ENCODE results near the gene EDC3. TPM values are rescaled to one million over a fixed set of nuclear protein-coding genes. Genes with fewer than 3 reads are reported as not detected.

The EDC3 gene
- total and polyA plus RNA-seq, 7 experiments from 2014 or later, result 25.3 to 45.3 (median 34.2) TPM

- CTCF ChIA-PET, result interaction anchor here (0.7 to 0.9 kb wide), 2 partner anchors 30 to 277 kb away, joined by 3 to 4 read pairs; no protein-coding TSS in a partner anchor
- Mint-ChIP-seq H3K36me3 (peaks cover 10 to 46% (median 19%) of the 10 kb centered on the region in 5 donors), H3K4me3 (no peak overlapping the region), H3K27me3 (no peaks in the 10 kb centered on the region), H3K9me3 (peaks cover 0 to 2% (median 0%) of the 10 kb centered on the region in 11 donors), H3K27ac (no peak overlapping the region), H3K4me1 (peaks cover 0 to 30% (median 23%) of the 10 kb centered on the region in 7 donors)
- ATAC-seq, result no peak
- no peak for DNase-seq
- Histone ChIP-seq H3K27me3 (ENCODE audit: control insufficient read depth in 2 of 2, insufficient read depth in 2 of 2, low read length in 2 of 2) (no peaks in the 10 kb centered on the region), H3K27ac (ENCODE audit: low read depth, low read length) (no peak overlapping the region), H3K4me3 (ENCODE audit: low read length) (no peak overlapping the region), H3K36me3 (ENCODE audit: control insufficient read depth in 2 of 3, insufficient read depth in 3 of 3, low read length in 3 of 3) (peaks cover 8 to 36% (median 8%) of the 10 kb centered on the region in 3 experiments), H3K4me1 (ENCODE audit: control insufficient read depth in 2 of 2, insufficient read depth in 2 of 2, low read length in 2 of 2) (no peaks in the 10 kb centered on the region), H3K9me3 (ENCODE audit: control insufficient read depth in 2 of 3, low read length in 3 of 3) (no peaks in the 10 kb centered on the region)
- intact Hi-C loops (cut with micrococcal nuclease), result no loop called here
- POLR2A ChIA-PET, result interaction anchor here (0.7 kb wide), 1 partner anchor 54 kb away, joined by 5 read pairs; no protein-coding TSS in a partner anchor
Measured at GRCh38 chr15:74669627-74670026, 26.2 kb downstream of the EDC3 start.

GRCh38 chr15:74667975-74668374 lies 27.8 kb downstream of the EDC3 start:
- no peak overlapping the region for H3K27ac Mint-ChIP-seq
- no peaks in the 10 kb centered on the region for H3K9me3 Mint-ChIP-seq
- DNase-seq (no peak), ATAC-seq (no peak)
- POLR2A ChIA-PET, result no interaction called here
- peaks cover 0 to 42% (median 27%) of the 10 kb centered on the region in 7 donors for H3K4me1 Mint-ChIP-seq
- H3K27me3 Mint-ChIP-seq, result no peaks in the 10 kb centered on the region
- no peaks in the 10 kb centered on the region for H3K4me1 ChIP-seq (ENCODE audit: control insufficient read depth in 2 of 2, insufficient read depth in 2 of 2, low read length in 2 of 2)
- no peak overlapping the region for H3K4me3 ChIP-seq (ENCODE audit: low read length)
- CTCF ChIA-PET, result no interaction called here
- peaks cover 8 to 21% (median 8%) of the 10 kb centered on the region in 3 experiments for H3K36me3 ChIP-seq (ENCODE audit: control insufficient read depth in 2 of 3, insufficient read depth in 3 of 3, low read length in 3 of 3)
- H3K27ac ChIP-seq (ENCODE audit: low read depth, low read length), result no peak overlapping the region
- no peaks in the 10 kb centered on the region for H3K27me3 ChIP-seq (ENCODE audit: control insufficient read depth in 2 of 2, insufficient read depth in 2 of 2, low read length in 2 of 2)
- H3K36me3 Mint-ChIP-seq, result peaks cover 3 to 30% (median 11%) of the 10 kb centered on the region in 5 donors
- intact Hi-C loops (cut with micrococcal nuclease), result no loop called here
- no peak overlapping the region for H3K4me3 Mint-ChIP-seq
- H3K9me3 ChIP-seq (ENCODE audit: control insufficient read depth in 2 of 3, low read length in 3 of 3), result no peaks in the 10 kb centered on the region

- Mint-ChIP-seq H3K9me3 (no peaks in the 10 kb centered on the region), H3K27me3 (no peaks in the 10 kb centered on the region), H3K36me3 (peaks cover 0 to 26% (median 7%) of the 10 kb centered on the region in 5 donors), H3K4me1 (peaks cover 0 to 53% (median 35%) of the 10 kb centered on the region in 7 donors), H3K27ac (peak overlapping the region in 4 of 9 donors; percentile 9 to 72 (median 47)), H3K4me3 (no peak overlapping the region)
- no peak overlapping the region for H3K27ac ChIP-seq (ENCODE audit: low read depth, low read length)
- ATAC-seq (no peak), DNase-seq (no peak)
- intact Hi-C loops (cut with micrococcal nuclease), result no loop called here
- ChIA-PET POLR2A (no interaction called here), CTCF (interaction anchor here (0.6 to 0.9 kb wide), 2 partner anchors 13 to 539 kb away, joined by 3 read pairs; no protein-coding TSS in a partner anchor)
- no peaks in the 10 kb centered on the region for H3K27me3 ChIP-seq (ENCODE audit: control insufficient read depth in 2 of 2, insufficient read depth in 2 of 2, low read length in 2 of 2)
- no peaks in the 10 kb centered on the region for H3K9me3 ChIP-seq (ENCODE audit: control insufficient read depth in 2 of 3, low read length in 3 of 3)
- no peaks in the 10 kb centered on the region for H3K4me1 ChIP-seq (ENCODE audit: control insufficient read depth in 2 of 2, insufficient read depth in 2 of 2, low read length in 2 of 2)
- H3K4me3 ChIP-seq (ENCODE audit: low read length), result no peak overlapping the region
- no peaks in the 10 kb centered on the region for H3K36me3 ChIP-seq (ENCODE audit: control insufficient read depth in 2 of 3, insufficient read depth in 3 of 3, low read length in 3 of 3)
Measured at GRCh38 chr15:74664670-74665069, 31.2 kb downstream of the EDC3 start.

GRCh38 chr15:74664028-74664616 lies 31.7 kb downstream of the EDC3 start:
- no peak for DNase-seq
- Histone ChIP-seq H3K36me3 (ENCODE audit: control insufficient read depth in 2 of 3, insufficient read depth in 3 of 3, low read length in 3 of 3) (no peaks in the 10 kb centered on the region), H3K27me3 (ENCODE audit: control insufficient read depth in 2 of 2, insufficient read depth in 2 of 2, low read length in 2 of 2) (no peaks in the 10 kb centered on the region), H3K4me1 (ENCODE audit: control insufficient read depth in 2 of 2, insufficient read depth in 2 of 2, low read length in 2 of 2) (no peaks in the 10 kb centered on the region), H3K27ac (ENCODE audit: low read depth, low read length) (no peak overlapping the region), H3K9me3 (ENCODE audit: control insufficient read depth in 2 of 3, low read length in 3 of 3) (no peaks in the 10 kb centered on the region), H3K4me3 (ENCODE audit: low read length) (no peak overlapping the region)
- ChIA-PET CTCF (no interaction called here), POLR2A (no interaction called here)
- no peaks in the 10 kb centered on the region for H3K9me3 Mint-ChIP-seq
- no peaks in the 10 kb centered on the region for H3K27me3 Mint-ChIP-seq
- H3K36me3 Mint-ChIP-seq, result peaks cover 0 to 26% (median 6%) of the 10 kb centered on the region in 5 donors
- ATAC-seq, result no peak
- intact Hi-C loops (cut with micrococcal nuclease), result no loop called here
- peaks cover 0 to 53% (median 35%) of the 10 kb centered on the region in 7 donors for H3K4me1 Mint-ChIP-seq
- H3K27ac Mint-ChIP-seq, result peak overlapping the region in 2 of 9 donors; percentile 9 to 15
- no peak overlapping the region for H3K4me3 Mint-ChIP-seq

- Mint-ChIP-seq H3K4me1 (peaks cover 0 to 57% (median 33%) of the 10 kb centered on the region in 7 donors), H3K4me3 (no peak overlapping the region), H3K36me3 (peaks cover 0 to 23% (median 5%) of the 10 kb centered on the region in 5 donors), H3K27ac (peak overlapping the region in 1 of 9 donors; percentile 15), H3K27me3 (no peaks in the 10 kb centered on the region), H3K9me3 (no peaks in the 10 kb centered on the region)
- intact Hi-C loops (cut with micrococcal nuclease), result no loop called here
- Histone ChIP-seq H3K4me3 (ENCODE audit: low read length) (no peak overlapping the region), H3K4me1 (ENCODE audit: control insufficient read depth in 2 of 2, insufficient read depth in 2 of 2, low read length in 2 of 2) (no peaks in the 10 kb centered on the region), H3K27ac (ENCODE audit: low read depth, low read length) (no peak overlapping the region), H3K27me3 (ENCODE audit: control insufficient read depth in 2 of 2, insufficient read depth in 2 of 2, low read length in 2 of 2) (no peaks in the 10 kb centered on the region), H3K36me3 (ENCODE audit: control insufficient read depth in 2 of 3, insufficient read depth in 3 of 3, low read length in 3 of 3) (no peaks in the 10 kb centered on the region), H3K9me3 (ENCODE audit: control insufficient read depth in 2 of 3, low read length in 3 of 3) (no peaks in the 10 kb centered on the region)
- DNase-seq (no peak), ATAC-seq (no peak)
- ChIA-PET POLR2A (interaction anchor here (0.8 kb wide), 1 partner anchor 14 kb away, joined by 4 read pairs; no protein-coding TSS in a partner anchor), CTCF (no interaction called here)
Measured at GRCh38 chr15:74663303-74664027, 32.4 kb downstream of the EDC3 start.

GRCh38 chr15:74662064-74662860 lies 33.6 kb downstream of the EDC3 start:
- H3K4me3 ChIP-seq (ENCODE audit: low read length), result no peak overlapping the region
- DNase-seq, result no peak
- no peaks in the 10 kb centered on the region for H3K27me3 ChIP-seq (ENCODE audit: control insufficient read depth in 2 of 2, insufficient read depth in 2 of 2, low read length in 2 of 2)
- ATAC-seq, result no peak
- H3K36me3 ChIP-seq (ENCODE audit: control insufficient read depth in 2 of 3, insufficient read depth in 3 of 3, low read length in 3 of 3), result no peaks in the 10 kb centered on the region
- peaks cover 4 to 57% (median 38%) of the 10 kb centered on the region in 7 donors for H3K4me1 Mint-ChIP-seq
- H3K4me1 ChIP-seq (ENCODE audit: control insufficient read depth in 2 of 2, insufficient read depth in 2 of 2, low read length in 2 of 2), result no peaks in the 10 kb centered on the region
- no peaks in the 10 kb centered on the region for H3K9me3 ChIP-seq (ENCODE audit: control insufficient read depth in 2 of 3, low read length in 3 of 3)
- CTCF ChIA-PET, result no interaction called here
- no peak overlapping the region for H3K4me3 Mint-ChIP-seq
- no peaks in the 10 kb centered on the region for H3K9me3 Mint-ChIP-seq
- peaks cover 0 to 15% (median 5%) of the 10 kb centered on the region in 5 donors for H3K36me3 Mint-ChIP-seq
- H3K27ac Mint-ChIP-seq, result peak overlapping the region in 2 of 9 donors; percentile 1 to 30
- H3K27ac ChIP-seq (ENCODE audit: low read depth, low read length), result no peak overlapping the region
- POLR2A ChIA-PET, result interaction anchor here (0.8 kb wide), 1 partner anchor 13 kb away, joined by 4 read pairs; no protein-coding TSS in a partner anchor
- intact Hi-C loops (cut with micrococcal nuclease), result no loop called here
- no peaks in the 10 kb centered on the region for H3K27me3 Mint-ChIP-seq

Measured in naive thymus-derived CD4-positive, alpha-beta T cell (primary cell).